Stimulated activated CD4-positive, alpha-beta T cell treated with anti-CD3 and anti-CD28 coated beads, Interleukin-4, amount 100 ng/mL, for 4 hours (primary cell): Measurements from ENCODE around the gene SLIT3.

Experiments
- DNase-seq, 2 experiments: peaks; one replicate each; pipeline ENCODE4 v3.0.0-alpha.2; 2020

SLIT3 gene

DNA sequence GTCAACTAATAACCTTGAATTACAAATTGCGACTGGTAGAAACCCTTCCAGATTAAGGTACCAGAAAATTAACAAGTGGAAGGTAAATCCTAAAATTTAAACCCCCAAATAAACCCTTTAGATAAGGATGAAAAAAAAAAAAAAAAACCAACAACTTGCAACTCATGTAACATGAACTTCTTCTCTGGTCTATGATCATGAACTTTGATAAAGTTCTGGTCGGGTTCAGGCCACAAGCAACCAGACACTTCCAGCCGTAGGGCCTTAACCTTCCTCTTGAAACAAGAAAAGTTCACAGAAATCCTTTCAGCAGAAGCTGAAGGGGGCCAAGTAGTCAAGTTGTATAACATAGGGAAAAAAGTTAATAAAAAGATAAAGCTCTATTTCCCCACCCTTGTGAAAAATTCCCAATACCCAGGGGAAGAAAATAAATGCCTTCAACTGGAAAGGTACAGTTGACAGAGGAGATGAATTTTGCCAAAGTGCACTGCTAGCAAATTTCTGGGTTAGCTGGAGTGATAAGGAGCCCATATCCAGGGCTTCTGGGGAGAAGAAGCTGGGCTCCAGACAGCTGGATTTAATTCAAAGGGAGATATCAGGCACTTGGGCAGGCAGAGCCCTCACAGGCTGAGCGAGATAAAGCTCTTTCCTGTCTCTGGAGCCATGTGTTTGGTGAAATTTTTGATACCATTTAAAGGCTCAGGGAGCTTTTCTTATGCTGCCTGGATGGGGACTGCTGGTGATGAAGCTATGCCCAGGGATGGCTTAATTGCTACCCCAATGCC, 487.6 kb downstream of the SLIT3 start:
- DNase-seq, result no peak

- DNase-seq, result no peak
These were observed 490.3 kb downstream of the SLIT3 start for GRCh38 chr5:168810641-168811040.

GRCh38 chr5:168809218-168809617, 491.7 kb downstream of the SLIT3 start:
- no peak for DNase-seq

DNA sequence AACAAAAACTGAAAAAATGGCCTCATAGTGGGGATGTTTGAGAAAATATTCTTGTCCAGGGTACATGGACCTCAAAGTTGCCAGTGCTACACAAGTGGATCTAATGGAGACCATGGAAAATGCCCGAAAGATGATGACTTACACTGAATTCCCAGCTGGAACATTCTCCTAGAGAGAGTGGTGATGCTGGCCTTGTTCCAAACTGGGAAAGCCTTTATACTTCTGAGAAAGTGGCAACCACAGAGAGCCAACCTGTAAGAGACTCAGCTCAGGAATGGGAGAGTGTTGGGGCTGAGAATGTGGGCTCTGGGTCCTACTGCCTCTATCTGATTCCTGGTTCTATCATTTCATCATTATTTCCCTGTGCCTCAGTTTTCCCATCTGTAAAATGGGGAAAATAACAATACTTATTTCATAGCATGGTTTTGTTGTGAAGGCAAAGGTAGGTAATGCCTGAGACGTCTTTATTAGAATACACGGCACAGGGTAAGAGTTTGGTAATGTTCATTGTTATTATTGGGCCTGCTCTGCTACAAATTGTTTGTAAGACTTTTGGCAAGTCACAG, 492.8 kb downstream of the SLIT3 start:
- no peak for DNase-seq

DNA sequence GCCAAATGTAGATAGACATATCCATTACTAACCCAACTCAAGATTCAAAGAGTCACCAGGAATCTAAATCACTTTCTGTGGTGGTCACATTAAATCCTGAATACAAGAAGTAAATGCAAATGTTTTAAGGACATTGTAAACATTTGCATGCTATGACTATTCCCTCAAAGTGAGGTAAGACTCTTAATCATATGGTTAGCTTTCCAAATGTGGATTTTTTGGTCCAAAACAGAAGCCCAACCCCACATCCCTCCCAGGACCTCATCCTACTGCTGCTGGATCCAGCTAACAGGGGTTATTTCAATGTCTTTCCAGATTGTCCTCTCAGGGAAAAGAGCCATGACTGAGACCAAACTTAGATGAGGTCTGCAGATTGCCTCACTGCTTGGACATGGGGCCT, 493.7 kb downstream of the SLIT3 start:
- no peak for DNase-seq

- no peak for DNase-seq
These were observed 497.4 kb downstream of the SLIT3 start for GRCh38 chr5:168803541-168803940.

DNA sequence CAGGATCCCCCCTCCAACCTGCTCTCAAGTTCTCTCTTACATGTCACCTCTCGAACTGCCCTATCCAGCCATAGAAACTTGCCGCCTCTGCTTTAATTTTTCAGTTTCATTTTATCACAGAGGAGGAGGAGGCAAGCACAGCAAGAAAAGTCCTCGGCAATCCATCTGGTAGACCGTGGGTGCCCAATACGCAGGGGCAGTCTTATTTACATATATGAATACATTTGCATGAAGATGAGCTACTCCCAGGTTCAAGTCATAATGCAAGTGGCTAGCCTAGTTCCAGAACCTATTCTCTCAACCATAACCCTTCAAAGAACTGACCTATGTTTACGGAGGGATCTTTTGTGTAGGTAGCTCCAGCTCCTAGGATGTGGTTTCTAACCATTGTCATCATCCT, 498.6 kb downstream of the SLIT3 start:
- no peak for DNase-seq

- DNase-seq, result no peak
These were observed 499.4 kb downstream of the SLIT3 start for GRCh38 chr5:168801567-168801966.

- no peak for DNase-seq
These were observed 500.2 kb downstream of the SLIT3 start for GRCh38 chr5:168800701-168801100.

GRCh38 chr5:168798065-168799023, 502.6 kb downstream of the SLIT3 start:
- no peak for DNase-seq

GRCh38 chr5:168796593-168797580, 504.1 kb downstream of the SLIT3 start:
- no peak for DNase-seq

DNA sequence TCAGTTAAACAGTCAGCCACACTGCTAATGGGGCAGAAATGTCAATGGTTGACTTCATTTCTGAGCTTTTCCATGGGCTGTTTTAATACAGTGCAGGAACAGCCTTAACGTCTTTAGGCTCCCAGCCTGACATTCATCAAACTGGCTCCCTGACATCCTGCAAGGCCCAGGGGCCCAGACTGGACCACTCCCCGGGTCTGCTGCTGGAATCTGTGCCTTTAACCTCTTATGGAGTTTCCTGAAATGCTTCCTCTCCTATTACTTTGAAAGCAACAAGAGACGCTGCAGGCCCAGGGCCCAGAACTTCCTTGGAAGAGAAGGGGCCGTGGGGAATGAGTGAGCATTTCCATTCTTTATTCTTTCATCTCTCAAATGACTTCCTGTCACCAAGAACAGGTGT, 504.9 kb downstream of the SLIT3 start:
- no peak for DNase-seq

- no peak for DNase-seq
These were observed 506.8 kb downstream of the SLIT3 start for GRCh38 chr5:168793841-168794837.

- DNase-seq, result no peak
These were observed 508.3 kb downstream of the SLIT3 start for GRCh38 chr5:168792678-168793077.

DNA sequence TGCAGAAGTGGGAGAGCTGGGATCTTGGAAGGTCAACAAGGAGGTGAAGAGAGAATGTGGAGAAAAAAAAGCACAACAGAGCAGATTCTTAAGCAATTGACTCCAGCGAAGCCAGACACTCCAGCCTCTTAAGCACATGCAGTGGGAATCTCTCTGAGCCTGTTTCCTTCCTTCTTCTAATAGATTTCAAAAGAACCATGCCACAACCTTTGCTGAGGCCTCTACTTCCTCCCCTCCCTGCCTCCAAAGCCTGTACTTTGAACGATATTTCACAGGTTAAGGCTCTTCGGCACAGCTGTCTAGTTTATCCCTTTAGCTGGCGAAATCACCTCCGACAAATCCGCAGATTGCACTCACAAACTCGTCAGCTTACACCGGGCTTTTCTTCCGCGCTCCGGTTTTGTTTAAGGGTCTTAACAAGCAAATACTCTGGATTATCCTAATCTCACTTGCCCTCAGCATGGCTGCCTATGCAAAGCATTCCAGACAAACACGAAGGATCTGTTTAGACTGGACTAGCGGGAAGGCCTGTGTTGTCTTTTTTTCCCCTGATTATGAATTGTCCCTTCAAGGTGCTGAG, 510.2 kb downstream of the SLIT3 start:
- no peak for DNase-seq

- no peak for DNase-seq
These were observed 510.8 kb downstream of the SLIT3 start for GRCh38 chr5:168790002-168790635.

DNA sequence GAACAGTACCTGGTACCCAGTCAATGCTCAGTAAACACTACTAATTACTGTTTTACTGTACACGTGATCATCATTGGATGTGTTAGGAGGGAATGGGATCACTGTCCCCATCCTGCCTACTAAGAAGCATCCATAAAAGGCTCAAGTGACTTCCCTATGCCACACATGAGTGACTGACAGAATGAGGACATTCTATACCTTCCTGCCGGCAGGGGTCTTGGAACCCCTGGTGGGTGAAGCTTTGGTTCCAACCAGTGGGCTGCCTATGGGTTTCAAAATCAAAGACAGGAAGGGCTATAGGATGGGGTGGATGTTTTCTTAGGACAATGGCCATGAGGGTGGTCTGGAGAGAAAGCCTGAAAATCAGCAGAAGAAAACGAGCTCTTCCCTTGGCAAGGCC, 512.2 kb downstream of the SLIT3 start:
- DNase-seq, result no peak

DNA sequence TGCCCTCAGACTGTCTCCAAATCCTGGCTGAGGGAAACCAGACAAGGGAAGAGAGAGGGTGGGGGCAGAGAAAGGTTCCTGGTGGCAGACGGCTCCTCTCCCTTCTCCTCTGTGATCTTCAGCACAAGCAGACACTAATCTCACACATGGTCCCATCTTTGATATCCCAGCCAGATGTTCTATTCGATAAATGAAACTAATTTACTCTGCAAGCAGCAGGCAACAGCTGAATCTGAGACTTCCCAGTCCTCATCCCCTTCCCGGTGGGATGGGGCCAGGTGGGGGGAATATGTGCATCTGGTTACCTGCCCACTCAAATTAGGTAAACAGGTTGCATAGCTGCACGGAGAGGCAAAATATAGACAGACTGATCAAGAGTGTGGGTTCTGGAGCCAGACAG, 512.8 kb downstream of the SLIT3 start:
- no peak for DNase-seq

DNA sequence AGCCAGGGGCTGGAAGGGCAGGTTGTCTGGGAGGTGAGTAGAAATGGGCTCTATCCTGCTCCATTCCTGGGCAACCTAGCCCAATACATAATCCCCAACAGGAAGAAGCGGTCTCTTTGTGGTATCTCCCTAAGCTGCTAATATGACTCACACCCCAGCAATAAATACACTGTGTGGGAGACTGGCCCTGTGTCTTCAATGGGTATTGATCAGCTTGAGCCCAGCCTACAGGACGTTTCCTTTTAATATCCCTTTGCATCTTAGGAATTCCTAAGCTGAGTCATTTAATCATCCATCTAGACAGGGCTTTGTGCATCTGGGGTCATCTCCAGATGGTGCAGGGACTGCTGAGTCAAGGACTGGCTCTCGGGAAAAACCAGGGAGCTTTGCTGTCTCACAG, 514.8 kb downstream of the SLIT3 start:
- no peak for DNase-seq

DNA sequence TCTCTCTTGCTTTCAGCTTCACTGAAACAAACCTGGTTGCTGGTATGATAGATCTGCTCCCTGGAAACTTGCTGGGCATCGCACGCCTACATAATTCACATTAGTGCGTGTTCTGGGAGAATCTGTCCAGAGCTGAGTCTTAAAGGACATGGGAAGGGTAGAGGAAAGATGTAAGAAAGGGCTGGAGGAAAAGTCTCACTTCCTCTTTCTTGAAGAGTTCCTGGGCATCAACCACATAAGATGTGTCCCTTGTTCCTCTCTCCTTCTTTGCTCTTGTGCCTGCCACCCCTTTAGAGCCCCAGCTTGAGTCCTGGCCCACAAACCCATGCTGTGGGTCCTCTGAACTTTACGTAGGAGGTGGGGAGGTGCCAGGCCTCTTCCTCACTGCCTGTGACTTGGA, 516.5 kb downstream of the SLIT3 start:
- no peak for DNase-seq
